ENCODE measurements around the gene CBX5. TPM values are rescaled to one million over a fixed set of nuclear protein-coding genes. Genes with fewer than 3 reads are reported as not detected.
A peak's percentile ranks its signal among the peaks of the same experiment; 100 is the strongest.
"Not testable (repeated sequence)": the region's sequence is repeated elsewhere in the genome, so short reads cannot be mapped to it uniquely, and the experiment has no call there.

Gene CBX5
- total RNA-seq, 1 experiment from 2014 or later: 64.3 TPM

DNA sequence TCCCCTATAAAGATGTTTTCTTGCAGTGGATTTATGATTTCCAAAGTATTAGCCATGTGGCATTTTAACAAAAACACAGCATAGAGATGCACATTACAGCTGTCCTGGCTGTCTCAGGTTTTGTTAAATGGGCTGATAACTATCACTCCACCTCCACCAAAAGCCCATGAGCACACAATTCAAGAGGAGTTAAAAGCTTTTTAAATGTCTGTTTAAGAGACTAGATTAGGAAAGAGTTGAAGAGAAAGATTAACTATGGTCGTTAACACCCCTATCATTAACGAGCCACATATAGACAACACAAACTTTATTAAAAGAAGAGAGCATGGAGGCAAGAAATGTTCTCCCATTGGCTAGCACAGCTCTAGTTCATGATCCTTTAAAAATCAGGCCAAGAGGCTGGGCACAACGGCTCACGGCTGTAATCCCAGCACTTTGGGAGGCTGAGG lies 14.5 kb downstream of the CBX5 start:
- DNase-seq (ENCODE audit: low read depth): no peak

DNA sequence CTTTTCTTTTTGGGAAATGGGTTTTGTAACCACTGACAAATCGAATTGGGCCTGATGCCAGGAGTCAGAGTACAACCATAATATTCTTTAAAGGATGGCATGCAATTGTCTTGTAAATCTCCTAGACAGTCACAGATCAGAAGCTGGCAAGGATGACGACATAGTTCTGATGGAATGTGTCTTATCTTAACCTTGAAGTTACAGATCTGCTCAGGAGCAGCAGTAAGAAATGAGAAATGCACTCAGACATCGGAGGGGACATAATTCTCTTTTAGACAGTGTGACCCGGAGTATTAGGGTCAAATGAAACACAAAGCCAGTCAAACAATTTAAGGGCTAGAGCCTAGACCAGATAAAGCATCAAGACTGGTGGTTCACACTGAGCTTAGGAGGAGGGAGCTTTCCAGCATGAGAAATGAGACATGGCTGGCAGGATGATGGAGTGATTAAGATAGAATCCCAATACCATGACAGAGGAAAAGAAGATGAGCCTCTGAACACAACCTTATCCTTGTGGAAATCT lies 17.5 kb downstream of the CBX5 start:
- DNase-seq (ENCODE audit: low read depth): peak; percentile 51

DNA sequence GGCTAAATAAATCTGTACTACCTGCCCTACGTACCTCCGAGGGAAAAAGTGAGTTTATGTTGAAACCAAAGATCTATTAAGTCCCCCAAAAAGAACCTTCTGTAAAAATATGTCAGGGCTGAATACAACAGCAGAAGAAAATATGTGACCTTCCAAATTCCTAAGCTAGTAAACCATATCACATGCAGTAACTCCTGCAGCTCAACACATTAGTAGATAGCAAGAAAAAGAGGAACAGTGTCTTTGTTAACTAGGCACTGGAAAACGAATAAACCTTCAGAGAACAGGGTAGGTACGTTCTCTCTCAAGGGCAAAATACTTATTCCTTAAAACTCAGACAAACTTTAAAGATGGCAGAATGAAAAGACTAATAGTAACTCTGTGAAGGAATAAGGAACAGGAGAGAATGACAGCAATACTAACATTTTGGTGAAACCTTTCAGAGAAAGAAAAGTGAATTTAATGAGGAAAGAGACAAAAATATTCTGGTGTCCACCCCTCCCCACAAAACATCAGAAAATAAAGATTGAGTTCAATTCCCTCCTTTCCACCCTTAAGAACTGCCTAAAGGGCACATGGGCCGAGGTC lies 18.0 kb downstream of the CBX5 start:
- no peak for DNase-seq (ENCODE audit: low read depth)

DNA sequence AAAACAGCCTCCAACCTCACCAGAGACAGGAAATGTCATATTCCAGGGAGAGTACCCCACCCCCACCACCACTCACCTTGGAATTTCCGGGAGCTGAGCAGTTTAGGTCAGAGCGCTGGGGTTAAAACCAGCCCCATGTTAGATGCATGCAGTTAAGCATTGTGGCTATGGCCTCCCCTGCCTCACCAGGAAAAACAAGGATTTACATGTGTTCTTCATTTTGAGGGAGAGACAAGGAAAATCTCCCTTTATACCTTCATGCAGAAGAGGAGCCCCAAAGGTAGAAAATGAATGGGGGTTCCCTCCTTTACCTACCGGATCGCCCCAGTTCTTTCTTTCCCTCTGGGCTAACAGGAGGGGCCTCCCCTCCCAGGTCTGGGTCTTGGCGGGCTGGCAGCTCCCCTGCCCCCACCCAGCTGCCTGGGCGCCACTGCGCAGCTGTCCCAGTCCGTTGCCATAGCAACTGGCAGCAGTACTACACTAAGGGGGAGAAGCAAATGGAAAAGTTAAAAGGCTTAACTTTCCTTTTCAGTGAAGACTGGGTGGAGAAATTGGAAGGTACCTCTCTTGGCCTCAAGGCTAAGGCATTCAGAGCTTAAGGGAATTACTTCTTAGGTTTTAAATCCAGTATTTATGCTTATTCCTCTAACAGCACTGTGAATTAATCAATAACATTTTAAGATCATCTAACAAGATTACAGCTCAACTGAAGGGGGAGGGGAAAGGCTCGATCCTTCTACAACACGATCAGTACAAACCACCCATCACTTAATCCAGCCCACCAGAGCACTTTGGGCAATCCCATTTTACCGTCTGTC lies 20.5 kb downstream of the CBX5 start:
- DNase-seq (ENCODE audit: low read depth): peak; percentile 94

DNA sequence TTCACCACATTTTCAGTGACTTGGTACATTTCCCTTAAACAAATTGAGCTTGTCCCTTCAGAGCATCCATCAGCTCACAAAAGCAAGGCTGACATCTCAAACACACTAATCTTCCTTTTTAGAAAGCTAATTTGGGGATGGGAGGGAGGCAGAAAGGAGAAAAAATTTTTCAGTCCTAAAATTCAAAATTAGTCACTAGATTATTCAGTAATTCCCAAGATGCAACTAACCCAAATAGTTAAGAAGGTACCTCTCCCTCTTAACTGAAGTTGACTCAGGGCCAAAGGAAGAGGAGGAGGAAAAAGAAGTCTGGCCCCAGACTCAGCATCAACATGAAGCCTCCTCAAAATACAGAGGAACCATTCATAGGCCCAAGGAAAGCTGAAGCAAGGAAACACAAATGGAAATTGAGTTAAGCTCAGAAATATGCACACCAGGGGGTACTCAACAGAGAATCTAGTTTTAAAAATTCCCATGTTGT lies 21.7 kb downstream of the CBX5 start:
- DNase-seq (ENCODE audit: low read depth): peak; percentile 64

DNA sequence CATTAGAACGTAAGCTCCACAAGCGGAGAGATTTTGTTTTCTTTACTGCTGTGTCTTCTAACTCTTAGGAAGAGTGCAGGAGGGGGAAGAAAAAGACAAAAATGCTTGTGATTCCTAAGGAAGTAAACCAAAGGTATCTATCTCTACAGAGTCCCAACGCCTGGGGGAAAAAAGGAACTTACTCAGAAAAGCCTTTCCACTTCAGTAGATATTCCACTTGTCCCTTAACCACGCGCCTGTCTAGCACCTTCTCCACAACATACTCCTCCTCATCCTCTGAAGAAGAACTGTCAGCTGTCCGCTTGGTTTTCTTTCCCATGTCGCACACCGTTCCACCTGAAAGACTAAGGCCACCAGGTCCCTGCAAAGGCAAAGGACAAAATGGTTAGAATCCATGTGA lies 22.6 kb downstream of the CBX5 start:
- no peak for DNase-seq (ENCODE audit: low read depth)

DNA sequence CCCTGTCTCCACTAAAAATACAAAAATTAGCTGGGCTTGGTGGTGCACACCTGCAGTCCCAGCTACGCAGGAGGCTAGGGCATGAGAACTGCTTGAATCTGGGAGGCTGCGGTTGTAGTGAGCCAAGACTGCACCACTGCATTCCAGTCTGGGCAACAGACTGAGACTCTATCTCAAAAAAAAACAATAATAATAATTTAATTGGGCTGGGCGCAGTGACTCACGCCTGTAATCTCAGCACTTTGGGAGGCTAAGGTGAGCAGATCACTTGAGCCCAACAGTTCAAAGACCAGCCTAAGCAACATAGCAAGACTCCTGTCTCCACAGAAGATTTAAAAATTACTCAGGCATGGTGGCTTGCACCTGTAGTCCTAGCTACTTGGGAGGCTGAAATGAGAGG lies 26.7 kb downstream of the CBX5 start:
- DNase-seq (ENCODE audit: low read depth): peak; percentile 57

DNA sequence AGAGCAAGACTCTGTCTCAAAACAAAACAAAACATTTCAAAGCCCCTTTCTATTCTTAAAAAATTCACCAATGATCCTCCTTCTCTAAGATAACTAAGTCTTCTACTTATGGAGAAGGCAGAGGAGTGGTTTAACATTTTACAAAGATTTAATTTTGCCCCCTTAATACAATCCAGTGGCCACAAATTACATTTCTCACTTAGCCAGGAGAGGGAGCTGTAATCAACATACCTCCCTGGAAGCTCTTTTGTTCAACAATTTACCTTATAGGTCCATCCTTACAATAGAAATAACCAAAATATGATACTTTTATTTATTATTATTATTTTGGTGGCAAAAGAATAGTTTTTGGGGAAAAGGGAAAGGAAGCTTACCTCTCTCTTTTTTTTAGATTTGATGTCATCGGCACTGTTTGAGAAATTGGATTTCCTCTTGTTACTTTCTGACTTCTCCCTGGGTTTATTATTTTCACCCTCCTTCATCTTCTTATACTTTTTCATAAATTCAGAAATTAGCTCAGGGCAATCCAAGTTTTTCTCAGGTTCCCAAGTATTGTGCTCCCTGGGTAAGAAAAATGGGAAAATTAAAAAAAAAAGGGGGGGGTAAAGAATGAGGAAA lies 28.1 kb downstream of the CBX5 start:
- DNase-seq (ENCODE audit: low read depth): peak; percentile 29

DNA sequence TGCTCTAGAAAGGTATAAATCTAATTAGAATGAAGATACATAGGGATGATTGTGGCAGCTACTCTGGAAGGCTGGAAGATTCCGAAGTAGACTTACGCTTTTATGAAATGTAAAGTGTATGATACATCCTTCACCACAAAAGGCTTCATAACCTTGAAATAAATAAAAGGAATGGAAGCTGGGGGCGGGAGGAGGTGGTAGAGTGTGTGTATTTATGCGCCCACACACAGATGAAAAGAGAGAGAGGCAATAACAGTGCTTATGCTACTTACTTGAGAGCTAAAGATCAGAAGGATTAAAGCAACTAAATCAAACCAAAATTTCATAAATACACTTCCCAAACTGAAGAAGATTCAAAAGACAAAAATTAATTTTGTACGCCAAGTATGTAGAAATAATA lies 30.4 kb downstream of the CBX5 start:
- no peak for DNase-seq (ENCODE audit: low read depth)

DNA sequence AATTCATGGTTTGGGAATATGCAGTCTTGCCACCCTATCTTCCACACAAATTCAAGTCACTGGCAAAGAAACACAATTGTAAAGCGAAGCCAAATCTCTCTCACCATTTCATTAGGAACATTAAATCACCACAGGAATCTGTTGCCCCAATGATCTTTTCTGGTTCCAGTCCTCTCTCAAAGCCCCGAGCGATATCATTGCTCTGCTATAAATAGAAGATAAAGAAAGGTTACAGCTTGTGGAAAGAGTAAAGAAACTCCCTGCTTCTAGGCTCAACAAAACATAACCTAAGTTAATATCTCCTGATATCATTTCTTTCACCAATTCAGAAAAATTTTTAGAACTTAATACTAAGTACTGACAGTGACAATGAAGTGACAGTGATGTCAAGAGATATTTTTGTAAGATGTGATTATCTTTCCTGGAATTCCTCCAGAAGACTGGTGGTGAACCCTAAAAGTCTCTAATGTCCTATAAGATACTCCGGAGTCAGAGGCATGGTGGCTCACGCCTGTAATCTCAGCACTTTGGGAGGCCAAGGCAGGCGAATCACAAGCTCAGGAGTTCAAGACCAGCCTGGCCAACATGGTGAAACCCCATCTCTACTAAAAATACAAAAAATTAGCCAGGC lies 33.8 kb downstream of the CBX5 start:
- no peak for DNase-seq (ENCODE audit: low read depth)

DNA sequence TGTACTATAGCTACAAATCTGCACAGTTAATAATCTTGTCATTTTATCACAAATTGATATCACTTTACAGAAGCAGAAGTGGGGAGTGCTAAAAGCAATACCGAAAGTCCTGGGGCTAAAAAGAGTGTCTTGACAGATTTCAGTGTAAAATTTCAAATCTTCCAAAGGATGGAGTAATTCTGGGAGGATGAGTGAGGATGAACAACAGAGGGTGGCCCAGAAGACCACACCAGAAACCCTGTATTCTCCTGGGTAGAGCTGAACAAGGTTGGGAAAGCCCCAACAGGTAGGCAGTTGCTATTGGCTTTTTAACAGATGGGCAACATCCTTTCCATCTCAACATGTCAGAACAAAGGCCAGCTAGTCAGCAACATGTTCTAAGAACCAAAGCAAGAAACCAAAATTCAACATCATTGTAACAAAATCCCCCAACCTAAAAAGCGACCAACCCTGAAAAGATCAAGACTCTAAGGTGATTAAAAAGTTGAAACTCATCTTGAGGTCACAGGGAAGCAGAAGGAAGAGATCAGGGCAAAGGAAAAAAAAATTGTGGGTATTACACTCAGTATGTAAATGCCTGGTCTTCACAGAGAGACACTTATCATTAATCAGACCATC lies 38.8 kb downstream of the CBX5 start:
- DNase-seq (ENCODE audit: low read depth): no peak

DNA sequence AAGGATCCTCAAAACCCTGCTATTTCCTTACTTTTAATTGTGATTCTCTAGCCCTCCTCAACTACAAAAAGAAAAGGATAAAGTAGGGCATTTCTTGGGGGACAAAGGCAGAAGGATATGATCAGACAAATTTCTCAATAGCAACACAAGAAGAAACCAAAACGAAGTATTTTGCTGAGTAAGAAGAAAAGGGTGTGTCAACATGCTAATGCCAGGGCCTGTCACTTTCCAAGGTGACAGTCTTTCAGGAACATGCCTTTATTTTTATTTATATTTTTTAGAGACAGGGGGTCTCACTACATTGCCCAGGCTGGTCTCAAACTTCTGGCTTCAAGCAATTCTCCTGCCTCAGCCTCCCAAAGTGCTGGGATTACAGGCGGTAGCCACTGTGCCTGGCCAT lies 39.8 kb downstream of the CBX5 start:
- DNase-seq (ENCODE audit: low read depth): no peak

DNA sequence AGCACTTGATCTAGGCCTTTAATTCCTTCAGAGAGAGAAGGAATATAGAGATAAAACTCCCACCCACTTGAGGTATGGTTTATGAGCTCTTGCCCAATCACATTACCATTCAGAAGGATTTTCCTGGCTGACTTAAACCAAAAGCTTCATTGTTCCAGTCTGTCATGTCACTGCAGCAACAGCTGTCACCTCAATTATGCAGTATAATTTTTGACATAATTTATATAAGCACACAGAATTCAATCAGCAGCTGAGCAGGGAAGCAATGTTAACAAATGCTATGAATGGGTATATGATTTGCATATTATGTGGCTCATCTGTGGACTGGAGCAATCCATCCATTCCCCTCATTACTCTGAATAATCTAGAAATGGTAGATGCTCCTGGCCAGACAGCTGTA lies 40.3 kb downstream of the CBX5 start:
- DNase-seq (ENCODE audit: low read depth): no peak

DNA sequence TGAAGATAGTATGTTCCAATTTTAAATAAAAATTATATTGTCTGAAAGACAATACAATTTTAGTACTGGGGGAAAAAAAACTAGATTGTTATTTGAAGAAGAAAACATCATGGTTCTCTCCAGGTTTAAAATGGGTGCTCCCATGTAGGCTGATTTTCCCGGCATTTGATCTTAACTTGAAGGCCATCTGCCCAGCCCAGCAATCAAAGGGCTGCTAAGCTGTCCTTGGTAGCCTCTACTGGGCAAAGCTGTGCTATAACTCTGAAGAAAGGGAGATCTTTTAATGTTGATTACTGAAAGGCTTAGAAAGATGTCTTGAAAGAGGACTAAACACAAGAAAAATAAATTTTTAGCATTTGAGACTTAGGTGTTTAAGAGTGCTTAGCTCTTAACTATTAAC lies 41.4 kb downstream of the CBX5 start:
- DNase-seq (ENCODE audit: low read depth): no peak

DNA sequence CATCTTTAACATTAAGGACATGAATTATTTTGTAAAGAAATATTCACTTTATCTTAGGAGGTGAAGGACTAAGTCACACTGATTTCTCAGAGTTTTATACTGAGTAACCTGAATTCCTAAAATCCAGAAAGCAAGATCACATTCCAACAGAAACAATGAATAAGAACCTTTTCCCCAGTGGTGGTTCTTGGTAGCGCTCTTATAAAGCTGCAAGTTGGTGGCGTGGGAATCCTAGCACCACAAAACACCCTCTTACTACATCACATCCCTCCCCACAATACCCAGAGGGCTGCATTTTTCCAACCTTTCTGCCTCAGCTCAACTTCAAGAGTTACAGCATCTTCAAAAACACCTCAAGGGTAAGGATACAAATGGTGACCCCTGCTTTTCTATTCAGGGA lies 47.1 kb downstream of the CBX5 start:
- DNase-seq (ENCODE audit: low read depth): peak; percentile 66

DNA sequence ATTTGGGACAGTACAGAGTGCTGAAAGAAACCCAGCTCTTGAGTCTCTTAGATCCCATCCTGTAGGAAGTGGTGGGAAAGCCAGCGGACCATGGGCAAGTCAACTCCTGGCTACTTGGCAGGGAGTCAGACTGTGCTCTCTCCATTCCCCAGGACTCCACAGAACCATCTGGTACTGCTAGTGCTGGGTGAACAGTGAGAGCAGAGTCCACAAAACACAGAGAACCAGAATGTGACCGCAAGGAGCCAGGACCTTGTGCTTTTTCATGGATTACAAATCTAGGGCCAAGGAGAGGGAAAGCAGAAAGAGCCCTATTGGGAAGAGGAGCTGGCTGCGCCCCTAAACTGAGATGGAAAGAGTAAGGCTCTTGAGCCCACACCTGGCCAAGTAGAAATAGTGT lies 48.7 kb downstream of the CBX5 start:
- not testable (repeated sequence) for DNase-seq (ENCODE audit: low read depth)

DNA sequence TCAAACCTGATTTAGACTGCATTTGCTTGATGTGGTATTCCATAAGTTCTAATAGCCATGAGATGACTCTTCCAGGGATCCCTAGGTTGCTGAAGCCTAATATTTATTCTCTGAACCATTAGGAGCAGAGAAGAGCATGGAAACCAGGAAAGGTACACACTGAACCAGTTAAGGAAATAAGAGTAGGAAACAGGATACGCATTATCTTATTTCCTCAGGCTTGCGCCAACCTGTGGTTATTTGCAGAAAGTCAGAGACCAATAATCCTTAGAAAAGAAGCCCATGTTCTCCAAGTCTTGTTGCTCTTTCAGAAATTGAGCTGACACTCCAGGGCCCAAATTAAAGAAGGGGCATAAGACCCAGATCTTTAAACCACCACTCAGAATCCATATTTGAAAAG lies 49.4 kb downstream of the CBX5 start:
- DNase-seq (ENCODE audit: low read depth): no peak

DNA sequence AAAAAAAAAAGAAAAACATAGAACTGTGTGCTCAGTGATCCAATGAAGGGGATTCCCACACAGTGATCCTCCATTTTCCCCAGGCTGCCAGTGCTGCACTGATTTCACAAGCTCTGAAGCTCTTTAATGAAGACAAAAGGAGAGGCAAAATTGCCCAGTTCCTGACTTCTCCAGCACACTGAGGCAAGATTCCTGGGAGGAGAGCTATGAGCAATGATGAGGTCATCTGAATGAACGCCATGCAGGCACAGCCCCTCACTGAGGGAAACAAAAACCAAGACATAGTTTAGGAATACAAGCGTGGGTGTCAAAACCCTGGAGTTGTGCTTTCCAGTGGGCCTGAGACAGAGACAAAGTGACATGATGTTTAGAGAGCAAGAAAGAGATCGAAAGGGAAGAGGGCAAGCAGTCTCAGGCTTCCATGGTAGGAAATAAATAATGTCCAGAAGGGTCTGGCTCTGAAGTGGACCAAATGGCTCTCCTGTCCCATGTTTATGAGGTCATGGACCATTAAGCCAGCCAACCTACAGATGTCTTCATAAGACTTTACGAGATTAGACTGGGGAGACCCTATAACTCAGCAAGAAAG lies 50.2 kb downstream of the CBX5 start:
- peak; percentile 95 for DNase-seq (ENCODE audit: low read depth)

DNA sequence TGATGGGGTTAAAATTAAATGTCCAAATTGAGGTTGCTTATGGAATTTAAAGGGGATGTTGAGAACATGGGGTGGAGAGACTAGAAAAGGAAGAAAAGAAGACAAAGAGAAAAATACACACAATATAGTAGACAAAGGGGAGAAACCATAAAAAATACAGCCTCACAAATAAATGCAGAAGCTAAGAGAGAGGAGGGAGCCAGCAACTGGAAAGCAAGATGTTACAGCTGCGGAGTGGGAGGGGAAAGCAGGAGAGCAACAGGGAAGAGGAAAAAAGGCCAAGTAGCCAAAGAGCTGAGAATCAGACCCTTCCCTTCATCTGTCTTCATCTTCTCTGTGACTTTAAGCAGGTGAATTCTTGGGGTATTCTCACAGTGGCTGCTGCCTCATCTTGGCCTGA lies 51.5 kb downstream of the CBX5 start:
- no peak for DNase-seq (ENCODE audit: low read depth)

DNA sequence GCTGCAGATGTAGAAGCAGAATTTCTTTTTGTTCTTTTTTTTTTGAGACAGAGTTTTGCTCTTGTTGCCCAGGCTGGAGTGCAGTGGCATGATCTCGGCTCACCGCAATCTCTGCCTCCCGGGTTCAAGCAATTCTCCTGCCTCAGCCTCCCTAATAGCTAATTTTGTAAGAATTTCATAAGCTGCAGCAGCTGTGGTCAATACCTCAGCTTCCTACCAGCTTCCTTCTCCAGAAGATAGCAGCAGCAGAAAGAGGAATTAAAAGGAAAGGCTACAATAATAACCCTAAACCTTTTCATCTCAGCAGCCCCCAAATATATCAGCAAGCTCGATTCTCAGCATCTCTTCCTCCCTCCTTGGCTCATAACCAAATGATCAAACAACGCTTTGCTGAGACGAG lies 52.0 kb downstream of the CBX5 start:
- DNase-seq (ENCODE audit: low read depth): not testable (repeated sequence)

DNA sequence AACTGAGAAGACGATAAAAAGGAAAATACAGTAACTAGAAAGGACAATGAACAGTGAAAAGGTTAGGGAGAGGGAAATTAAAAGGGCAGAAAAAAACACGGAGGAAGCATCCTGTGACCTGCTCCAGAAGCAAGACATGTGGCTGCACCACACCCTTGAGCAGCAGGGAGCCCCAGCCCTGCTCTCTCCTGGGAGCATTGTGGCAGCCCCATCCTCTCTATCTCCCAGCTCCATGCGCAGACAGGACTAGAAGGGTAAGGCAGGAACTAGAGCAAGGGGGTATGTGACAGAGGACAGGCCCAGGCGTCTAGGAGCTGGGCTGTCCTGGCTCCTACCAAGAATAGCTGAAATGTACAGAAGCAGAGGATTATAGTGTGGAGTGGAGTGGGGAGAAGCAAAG lies 52.5 kb downstream of the CBX5 start:
- DNase-seq (ENCODE audit: low read depth): no peak

All from Daoy (cell line).